ENCODE data around the gene RFX4.

Gene RFX4

GRCh38 chr12:106804668-106805067, 221.9 kb downstream of the RFX4 start:
- DNase-seq (ENCODE audit: low read depth in 2 of 2), result no peak
